Naive B cell (primary cell): ENCODE measurements around the gene PRR36. TPM values are rescaled to one million over a fixed set of nuclear protein-coding genes. Genes with fewer than 3 reads are reported as not detected.

ENCODE experiments used
- ATAC-seq, 2 donors: fragments of 150-1000 bp; cut with Tn5 transposase; 2 replicates each; pipeline ENCODE4 v1.10.0; 2021; ENCODE audit warnings: low read depth in 2 of 2, mild to moderate bottlenecking in 2 of 2, moderate library complexity in 2 of 2
- DNase-seq: peaks from one replicate; pipeline ENCODE4 v3.0.0; 2022
- H3K27ac Mint-ChIP-seq, 6 donors: one replicate each; pipeline ENCODE4 v1.8.0; 2020 to 2022; ENCODE audit warnings: mild to moderate bottlenecking in 6 of 6, mixed read lengths in 6 of 6, moderate library complexity in 5 of 6, inconsistent platforms in 2 of 6
- H3K27me3 Mint-ChIP-seq, 3 donors: one replicate each; pipeline ENCODE4 v1.8.0; 2021 to 2022; ENCODE audit warnings: mixed read lengths in 3 of 3, mild to moderate bottlenecking in 1 of 3
- H3K36me3 Mint-ChIP-seq, 2 donors: one replicate each; pipeline ENCODE4 v1.8.0; 2020 to 2022; ENCODE audit warnings: mixed read lengths in 2 of 2, inconsistent platforms in 1 of 2, mild to moderate bottlenecking in 1 of 2
- H3K4me1 Mint-ChIP-seq, 3 donors: one replicate each; pipeline ENCODE4 v1.8.0; 2020 to 2022; ENCODE audit warnings: mixed read lengths in 3 of 3, inconsistent platforms in 1 of 3, mild to moderate bottlenecking in 1 of 3, moderate library complexity in 1 of 3
- H3K4me3 Mint-ChIP-seq, 8 donors: one replicate each; pipeline ENCODE4 v1.8.0; 2020 to 2022; ENCODE audit warnings: mild to moderate bottlenecking in 8 of 8, mixed read lengths in 8 of 8, moderate library complexity in 8 of 8, inconsistent platforms in 2 of 8
- H3K9me3 Mint-ChIP-seq, 7 donors: one replicate each; pipeline ENCODE4 v1.8.0; 2020 to 2022; ENCODE audit warnings: mixed read lengths in 7 of 7, mild to moderate bottlenecking in 5 of 7, inconsistent platforms in 2 of 7, moderate library complexity in 1 of 7
- polyA plus RNA-seq, 6 donors: library from polyadenylated mRNA; unstranded; fragments of 300-500 nt; fragmentation: Illumina TruSeq; gene quantifications; one replicate each; pipeline ENCODE4 v1.2.3, GENCODE V29; 2021; ENCODE audit warnings: low read depth in 6 of 6

The PRR36 gene
- polyA plus RNA-seq, 6 donors from 2014 or later, result 0.05 TPM; not detected in 5

- DNase-seq (no peak), ATAC-seq (no peak)
- Mint-ChIP-seq H3K36me3 (peaks cover 0 to 32% of the 10 kb centered on the region in 2 donors), H3K4me3 (no peak overlapping the region), H3K27me3 (peaks cover 0 to 13% (median 4%) of the 10 kb centered on the region in 3 donors), H3K9me3 (no peaks in the 10 kb centered on the region), H3K27ac (peak overlapping the region in 1 of 6 donors; percentile 63), H3K4me1 (peaks cover 16 to 22% (median 22%) of the 10 kb centered on the region in 3 donors)
Observed at GRCh38 chr19:7910321-7911161, 36.4 kb upstream of the PRR36 start.

- Mint-ChIP-seq H3K4me1 (peaks cover 20 to 32% (median 29%) of the 10 kb centered on the region in 3 donors), H3K4me3 (no peak overlapping the region), H3K36me3 (peaks cover 0 to 37% of the 10 kb centered on the region in 2 donors), H3K27ac (no peak overlapping the region), H3K9me3 (no peaks in the 10 kb centered on the region), H3K27me3 (peaks cover 0 to 3% (median 0%) of the 10 kb centered on the region in 3 donors)
- ATAC-seq (no peak), DNase-seq (no peak)
Observed at GRCh38 chr19:7909471-7910067, 35.4 kb upstream of the PRR36 start.

- no peaks in the 10 kb centered on the region for H3K9me3 Mint-ChIP-seq
- H3K4me1 Mint-ChIP-seq, result peaks cover 24 to 35% (median 32%) of the 10 kb centered on the region in 3 donors
Observed at GRCh38 chr19:7908742-7909461, 34.7 kb upstream of the PRR36 start.

GRCh38 chr19:7908078-7908699 lies 34.0 kb upstream of the PRR36 start:
- peaks cover 27 to 40% (median 35%) of the 10 kb centered on the region in 3 donors for H3K4me1 Mint-ChIP-seq
- H3K27ac Mint-ChIP-seq, result peak overlapping the region in 1 of 6 donors; percentile 73
- peak overlapping the region in 1 of 8 donors; percentile 57 for H3K4me3 Mint-ChIP-seq
- ATAC-seq (no peak), DNase-seq (no peak)
- peaks cover 0 to 36% of the 10 kb centered on the region in 2 donors for H3K36me3 Mint-ChIP-seq
- no peaks in the 10 kb centered on the region for H3K27me3 Mint-ChIP-seq
- no peaks in the 10 kb centered on the region for H3K9me3 Mint-ChIP-seq

More at GRCh38 chr19:7908742-7909461, 34.7 kb upstream of the PRR36 start:
- Mint-ChIP-seq H3K36me3 (peaks cover 0 to 37% of the 10 kb centered on the region in 2 donors), H3K27me3 (no peaks in the 10 kb centered on the region), H3K27ac (no peak overlapping the region), H3K4me3 (no peak overlapping the region)
- DNase-seq, result no peak
- no peak for ATAC-seq

GRCh38 chr19:7907544-7907943 lies 33.4 kb upstream of the PRR36 start:
- ATAC-seq (no peak), DNase-seq (no peak)
- Mint-ChIP-seq H3K27ac (peak overlapping the region in 1 of 6 donors; percentile 70), H3K4me3 (peak overlapping the region in 3 of 8 donors; percentile 12 to 57 (median 15)), H3K27me3 (no peaks in the 10 kb centered on the region), H3K4me1 (peaks cover 31 to 42% (median 42%) of the 10 kb centered on the region in 3 donors), H3K9me3 (no peaks in the 10 kb centered on the region), H3K36me3 (peaks cover 0 to 29% of the 10 kb centered on the region in 2 donors)

GRCh38 chr19:7907122-7907521 lies 32.9 kb upstream of the PRR36 start:
- no peaks in the 10 kb centered on the region for H3K9me3 Mint-ChIP-seq
- peaks cover 33 to 44% (median 43%) of the 10 kb centered on the region in 3 donors for H3K4me1 Mint-ChIP-seq
- peaks cover 0 to 25% of the 10 kb centered on the region in 2 donors for H3K36me3 Mint-ChIP-seq
- peak overlapping the region in 2 of 6 donors; percentile 68 to 70 for H3K27ac Mint-ChIP-seq
- DNase-seq, result no peak
- ATAC-seq, result no peak
- peak overlapping the region in 1 of 8 donors; percentile 35 for H3K4me3 Mint-ChIP-seq
- no peaks in the 10 kb centered on the region for H3K27me3 Mint-ChIP-seq

- Mint-ChIP-seq H3K4me3 (peak overlapping the region; percentile 37 to 91 (median 84)), H3K4me1 (peaks cover 37 to 44% (median 43%) of the 10 kb centered on the region in 3 donors), H3K27ac (peak overlapping the region in 5 of 6 donors; percentile 4 to 97 (median 78)), H3K27me3 (no peaks in the 10 kb centered on the region), H3K36me3 (peaks cover 0 to 15% of the 10 kb centered on the region in 2 donors), H3K9me3 (no peaks in the 10 kb centered on the region)
- no peak for DNase-seq
- no peak for ATAC-seq
Observed at GRCh38 chr19:7905859-7906258, 31.7 kb upstream of the PRR36 start.

- ATAC-seq (no peak), DNase-seq (no peak)
- peaks cover 0 to 9% of the 10 kb centered on the region in 2 donors for H3K36me3 Mint-ChIP-seq
Observed at GRCh38 chr19:7905268-7905667, 31.1 kb upstream of the PRR36 start.

GRCh38 chr19:7904074-7905020 lies 30.2 kb upstream of the PRR36 start:
- ATAC-seq (peak; percentile 63 to 74), DNase-seq (peak; percentile 76)
- Mint-ChIP-seq H3K4me1 (peaks cover 37 to 44% (median 43%) of the 10 kb centered on the region in 3 donors), H3K4me3 (peak overlapping the region; percentile 85 to 95 (median 90)), H3K36me3 (peaks cover 0 to 8% of the 10 kb centered on the region in 2 donors), H3K9me3 (no peaks in the 10 kb centered on the region), H3K27ac (peak overlapping the region; percentile 94 to 99 (median 94)), H3K27me3 (peaks cover 0 to 5% (median 0%) of the 10 kb centered on the region in 3 donors)

More at GRCh38 chr19:7905268-7905667, 31.1 kb upstream of the PRR36 start:
- H3K9me3 Mint-ChIP-seq, result no peaks in the 10 kb centered on the region
- peak overlapping the region in 5 of 6 donors; percentile 94 to 99 (median 95) for H3K27ac Mint-ChIP-seq
- peaks cover 37 to 44% (median 43%) of the 10 kb centered on the region in 3 donors for H3K4me1 Mint-ChIP-seq
- H3K27me3 Mint-ChIP-seq, result peaks cover 0 to 5% (median 0%) of the 10 kb centered on the region in 3 donors
- H3K4me3 Mint-ChIP-seq, result peak overlapping the region; percentile 82 to 94 (median 90)

- Mint-ChIP-seq H3K4me1 (peaks cover 37 to 44% (median 43%) of the 10 kb centered on the region in 3 donors), H3K36me3 (peaks cover 0 to 8% of the 10 kb centered on the region in 2 donors), H3K9me3 (no peaks in the 10 kb centered on the region), H3K27me3 (peaks cover 0 to 5% (median 0%) of the 10 kb centered on the region in 3 donors), H3K27ac (peak within 1 kb of the TSS; percentile 94 to 99 (median 96)), H3K4me3 (peak within 1 kb of the TSS; percentile 89 to 95 (median 92))
- DNase-seq, result peak; percentile 100
- peak; percentile 66 to 74 for ATAC-seq
Observed at GRCh38 chr19:7903244-7904073, 29.3 kb upstream of the PRR36 start, which contains the start of gene MAP2K7. Gene MAP2K7, plus strand, starts transcription at chr19:7903877. Its CDS starts 68 bp downstream, at chr19:7903945.

GRCh38 chr19:7902796-7903243 lies 28.6 kb upstream of the PRR36 start:
- H3K9me3 Mint-ChIP-seq, result no peaks in the 10 kb centered on the region
- H3K4me3 Mint-ChIP-seq, result peak overlapping the region; percentile 89 to 95 (median 92)
- H3K4me1 Mint-ChIP-seq, result peaks cover 37 to 42% (median 41%) of the 10 kb centered on the region in 3 donors
- peak overlapping the region; percentile 28 to 99 (median 96) for H3K27ac Mint-ChIP-seq
- H3K36me3 Mint-ChIP-seq, result peaks cover 0 to 8% of the 10 kb centered on the region in 2 donors
- DNase-seq (no peak), ATAC-seq (no peak)
- H3K27me3 Mint-ChIP-seq, result peaks cover 0 to 5% (median 1%) of the 10 kb centered on the region in 3 donors
